Endothelial cell of umbilical vein (primary cell): ENCODE results near the gene USF2. TPM values are rescaled to one million over a fixed set of nuclear protein-coding genes. Genes with fewer than 3 reads are reported as not detected.

ENCODE experiments used
- BruUV-seq: library from RNA; stranded (reverse); fragments of 400-500 nt; replicated peaks from 2 replicates; lab custom pipeline; 2021; lab: Mats Ljungman, UMichigan
- CTCF ChIA-PET: fragments of 300-600, 350-600 bp; sonication (Branson Sonifier 250); formaldehyde crosslinking; loops from one replicate; lab custom pipeline; 2021; ENCODE audit warnings: antibody characterized with exemption, inconsistent platforms; lab: Charles Lee
- POLR2A ChIA-PET: fragments of 300-600, 350-600 bp; sonication (Branson Sonifier 250); formaldehyde crosslinking; loops from one replicate; lab custom pipeline; 2021; ENCODE audit warnings: antibody characterized with exemption, inconsistent platforms; lab: Charles Lee
- DNase-seq: peaks from one replicate; pipeline ENCODE4 v3.0.0-alpha.2; 2011; ENCODE audit warnings: low read depth, low spot score
- FAIRE-seq: peaks from 2 replicates; lab custom pipeline; 2011; peaks lifted over from hg19 to GRCh38; lab: Jason Lieb, UNC
- H2AFZ ChIP-seq: 2 replicates; pipeline ENCODE4 v1.6.0; 2012; ENCODE audit warnings: low read depth, low read length, control low read depth, inconsistent platforms
- H3K27ac ChIP-seq: 2 replicates; pipeline ENCODE4 v1.5.1; 2011; ENCODE audit warnings: low read depth, mild to moderate bottlenecking, control low read depth, low read length, moderate library complexity; ENCODE audit not compliant: insufficient read depth
- H3K27me3 ChIP-seq, 2 experiments: 2 replicates each; pipeline versions ENCODE4 v1.6.0 to v1.6.1; 2011; ENCODE audit warnings: low read length in 2 of 2, mixed read lengths in 1 of 2; ENCODE audit not compliant: control insufficient read depth in 2 of 2, insufficient read depth in 2 of 2
- H3K36me3 ChIP-seq, 2 experiments: 2 replicates in 1 of 2; 3 replicates in 1 of 2; pipeline ENCODE4 v1.5.1; 2011; ENCODE audit warnings: low read length in 2 of 2, mild to moderate bottlenecking in 1 of 2, moderate library complexity in 1 of 2; ENCODE audit not compliant: control insufficient read depth in 2 of 2, insufficient read depth in 2 of 2; ENCODE audit errors: extremely low read depth in 1 of 2
- H3K4me1 ChIP-seq: 3 replicates; pipeline ENCODE4 v1.5.1; 2011; ENCODE audit warnings: mild to moderate bottlenecking, low read length; ENCODE audit not compliant: control insufficient read depth, insufficient read depth; ENCODE audit errors: extremely low read depth
- H3K4me2 ChIP-seq: 2 replicates; pipeline ENCODE4 v1.6.1; 2011; ENCODE audit warnings: low read length, control low read depth, mixed read lengths; ENCODE audit not compliant: insufficient read depth
- H3K4me3 ChIP-seq, 3 experiments: fragments of 200-600 bp in 1 of 3; sonication (generic), shearing (Covaris generic) in 1 of 3; replicated peaks in 1 of 3; 2 replicates each; pipeline ENCODE4 v1.5.1; 2011 to 2016; ENCODE audit warnings: control low read depth in 3 of 3, low read length in 3 of 3, mild to moderate bottlenecking in 2 of 3, inconsistent platforms in 1 of 3, low read depth in 1 of 3, moderate library complexity in 1 of 3; ENCODE audit not compliant: insufficient read depth in 1 of 3
- H3K79me2 ChIP-seq: 2 replicates; pipeline ENCODE4 v1.6.0; 2012; ENCODE audit warnings: low read length, inconsistent platforms; ENCODE audit not compliant: control insufficient read depth, insufficient read depth
- H3K9ac ChIP-seq: replicated peaks from 2 replicates; pipeline ENCODE3; 2011; ENCODE audit warnings: low read length, control low read depth; ENCODE audit not compliant: insufficient read depth; ENCODE audit errors: extremely low read depth
- H3K9me1 ChIP-seq: replicated peaks from 3 replicates; pipeline ENCODE4 v1.6.0; 2011; ENCODE audit warnings: mild to moderate bottlenecking, low read length; ENCODE audit not compliant: control insufficient read depth, insufficient read depth; ENCODE audit errors: extremely low read depth
- H3K9me3 ChIP-seq: replicated peaks from 2 replicates; pipeline ENCODE4 v1.5.1; 2012; ENCODE audit warnings: low read length, inconsistent platforms; ENCODE audit not compliant: control insufficient read depth, insufficient read depth
- H4K20me1 ChIP-seq: replicated peaks from 2 replicates; pipeline ENCODE3; 2011; ENCODE audit warnings: mild to moderate bottlenecking, low read length; ENCODE audit not compliant: control insufficient read depth, insufficient read depth; ENCODE audit errors: extremely low read depth
- EZH2 ChIP-seq: IDR thresholded peaks from 2 replicates; pipeline ENCODE4 v1.6.1; 2012; ENCODE audit warnings: borderline replicate concordance, low read depth, mild to moderate bottlenecking, moderate library complexity, low read length, inconsistent platforms; ENCODE audit not compliant: severe bottlenecking
- FOS ChIP-seq: IDR thresholded peaks from 2 replicates; pipeline ENCODE4 v1.6.1; 2011; ENCODE audit warnings: mild to moderate bottlenecking, low read length, moderate library complexity, borderline replicate concordance; ENCODE audit not compliant: insufficient read depth
- GATA2 ChIP-seq: IDR thresholded peaks from 2 replicates; pipeline ENCODE4 v1.7.0; 2011; ENCODE audit warnings: low read depth, mild to moderate bottlenecking, moderate library complexity, mixed read lengths, low read length; ENCODE audit not compliant: insufficient read length, insufficient read depth
- JUN ChIP-seq: IDR thresholded peaks from 2 replicates; pipeline ENCODE4 v1.6.1; 2011; ENCODE audit warnings: borderline replicate concordance, low read depth; ENCODE audit not compliant: insufficient read length, insufficient read depth
- MAX ChIP-seq: IDR thresholded peaks from 2 replicates; pipeline ENCODE4 v1.6.1; 2011; ENCODE audit not compliant: insufficient read depth, insufficient read length
- MYC ChIP-seq: IDR thresholded peaks from one replicate; pipeline ENCODE4 v1.6.1; 2011; ENCODE audit warnings: mild to moderate bottlenecking, low read depth, low read length
- POLR2A ChIP-seq: IDR thresholded peaks from 2 replicates; pipeline ENCODE4 v1.6.1; 2012; ENCODE audit warnings: low read depth, mild to moderate bottlenecking, control low read depth, low read length
- POLR2AphosphoS5 ChIP-seq: IDR thresholded peaks from 2 replicates; pipeline ENCODE4 v1.6.1; 2012; ENCODE audit warnings: low read depth, mild to moderate bottlenecking, control low read depth, low read length, moderate library complexity; ENCODE audit not compliant: insufficient read depth
- dilution Hi-C: fragments of 300-500 bp; cut with MboI; formaldehyde crosslinking; loops from one replicate; pipeline ENCODE4 v1.15.0; 2019; ENCODE audit warnings: low sequenced_read_pairs; ENCODE audit not compliant: extremely low pct_ligation_motif_present
- intact Hi-C: fragments of 100-400 bp; cut with micrococcal nuclease; formaldehyde crosslinking; loops from one replicate; pipeline ENCODE4 v1.10.0; 2022
- polyA plus RNA-seq, 4 experiments: library from polyadenylated mRNA; depleted of rRNA in 3 of 4; stranded (reverse) in 3 of 4; unstranded in 1 of 4; fragments of >200 nt; gene quantifications; 2 replicates each; pipeline versions ENCODE4 v1.2.1 to v1.2.3, GENCODE V29; 2011 to 2012; ENCODE audit warnings: missing spikeins in 1 of 4
- total RNA-seq: library from RNA; stranded (reverse); gene quantifications from 2 replicates; pipeline ENCODE4 v1.2.3, GENCODE V29; 2021
- TF ChIP-seq, protein P1 (sequence below), 2 donors: IDR thresholded peaks; 1 replicate in 1 of 2; 2 replicates in 1 of 2; pipeline ENCODE4 v1.5.1; 2011; ENCODE audit warnings: low read length in 2 of 2, mild to moderate bottlenecking in 2 of 2, moderate library complexity in 2 of 2, control low read depth in 1 of 2, inconsistent platforms in 1 of 2, low read depth in 1 of 2; ENCODE audit not compliant: insufficient read depth in 1 of 2; ENCODE audit errors: extremely low read depth in 1 of 2

USF2 gene
- total and polyA plus RNA-seq, 2 donors (not counting 3 experiments of a cell fraction or from before 2014, with no cell fraction given) = 75.0 to 76.8 TPM

DNA sequence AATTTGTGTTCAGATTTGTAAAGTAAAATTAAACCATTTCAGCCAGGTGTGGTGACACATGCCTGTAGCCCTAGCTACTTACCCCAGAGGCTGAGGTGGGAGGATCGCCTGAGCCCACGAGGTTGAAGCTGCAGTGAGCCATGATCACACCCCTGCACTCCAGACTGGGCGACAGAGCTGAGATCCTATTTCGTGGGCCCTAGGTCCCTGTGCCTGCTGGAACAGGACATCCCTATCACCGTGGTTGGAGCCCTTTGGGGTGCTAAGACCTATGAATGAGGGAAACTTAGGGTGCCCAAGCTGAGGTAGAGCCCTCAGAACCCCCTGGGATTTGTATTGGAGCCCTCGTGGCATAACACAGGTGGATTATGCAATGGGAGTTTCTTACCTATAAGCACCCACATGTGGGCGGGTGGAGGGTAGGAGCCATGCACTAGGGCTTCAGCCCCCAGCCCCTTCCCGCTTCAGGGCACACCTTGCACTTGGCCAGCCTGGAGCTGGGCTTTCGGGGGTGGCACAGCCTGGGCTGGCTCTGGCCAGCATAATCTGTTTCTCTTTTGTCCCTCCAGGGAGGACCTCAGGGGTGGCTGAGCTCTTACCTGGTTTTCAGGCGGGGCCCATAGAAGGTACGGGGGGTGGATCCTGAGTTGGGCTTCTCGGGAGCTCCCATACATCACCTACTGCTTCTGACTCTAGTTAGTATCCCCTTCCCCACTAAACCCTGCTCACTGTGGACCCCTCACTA, 7.2 kb upstream of the USF2 start:
- no peak overlapping the region for H2AFZ ChIP-seq
- H4K20me1 ChIP-seq = no peaks in the 10 kb centered on the region
- intact Hi-C loops (loop anchor here (10.0 kb wide), 1 partner anchor 227 kb away; the partner anchor contains the start of gene SCN1B), dilution Hi-C loops (no loop called here)
- ChIA-PET POLR2A (interaction anchor here (1.1 kb wide), 1 partner anchor 120 kb away, joined by 4 read pairs; no protein-coding TSS in a partner anchor), CTCF (interaction anchor here (0.7 kb wide), 1 partner anchor 107 kb away, joined by 3 read pairs; the partner anchor contains the start of gene FXYD5)
- no peaks in the 10 kb centered on the region for H3K79me2 ChIP-seq
- H3K4me2 ChIP-seq = no peak overlapping the region
- no TSS peak for BruUV-seq
- H3K9ac ChIP-seq = no peak overlapping the region
- no peak overlapping the region for H3K4me3 ChIP-seq
- no peak overlapping the region for H3K27ac ChIP-seq
- H3K4me1 ChIP-seq = no peaks in the 10 kb centered on the region
- H3K9me3 ChIP-seq = no peaks in the 10 kb centered on the region
- DNase-seq (no peak), FAIRE-seq (no peak)
- no peaks in the 10 kb centered on the region for H3K9me1 ChIP-seq
- H3K27me3 ChIP-seq = no peaks in the 10 kb centered on the region
- TF ChIP-seq FOS (no peak), EZH2 (no peak), POLR2A (no peak), MAX (no peak), JUN (no peak), GATA2 (no peak), MYC (no peak), POLR2AphosphoS5 (no peak)
- TF ChIP-seq, protein P1, sequence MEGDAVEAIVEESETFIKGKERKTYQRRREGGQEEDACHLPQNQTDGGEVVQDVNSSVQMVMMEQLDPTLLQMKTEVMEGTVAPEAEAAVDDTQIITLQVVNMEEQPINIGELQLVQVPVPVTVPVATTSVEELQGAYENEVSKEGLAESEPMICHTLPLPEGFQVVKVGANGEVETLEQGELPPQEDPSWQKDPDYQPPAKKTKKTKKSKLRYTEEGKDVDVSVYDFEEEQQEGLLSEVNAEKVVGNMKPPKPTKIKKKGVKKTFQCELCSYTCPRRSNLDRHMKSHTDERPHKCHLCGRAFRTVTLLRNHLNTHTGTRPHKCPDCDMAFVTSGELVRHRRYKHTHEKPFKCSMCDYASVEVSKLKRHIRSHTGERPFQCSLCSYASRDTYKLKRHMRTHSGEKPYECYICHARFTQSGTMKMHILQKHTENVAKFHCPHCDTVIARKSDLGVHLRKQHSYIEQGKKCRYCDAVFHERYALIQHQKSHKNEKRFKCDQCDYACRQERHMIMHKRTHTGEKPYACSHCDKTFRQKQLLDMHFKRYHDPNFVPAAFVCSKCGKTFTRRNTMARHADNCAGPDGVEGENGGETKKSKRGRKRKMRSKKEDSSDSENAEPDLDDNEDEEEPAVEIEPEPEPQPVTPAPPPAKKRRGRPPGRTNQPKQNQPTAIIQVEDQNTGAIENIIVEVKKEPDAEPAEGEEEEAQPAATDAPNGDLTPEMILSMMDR (IDR thresholded peaks at IDR 0.05; ENCODE audit: extremely low read depth in 1 of 2, insufficient read depth in 1 of 2, low read depth in 1 of 2, low read length in 2 of 2) = no peak
- no peaks in the 10 kb centered on the region for H3K36me3 ChIP-seq
